K562 (cell line): ENCODE data around the gene AFF1. TPM values are rescaled to one million over a fixed set of nuclear protein-coding genes. Genes with fewer than 3 reads are reported as not detected.

Experiments used
- ATAC-seq: fragments of 200-7000 bp; cut with Tn5 transposase; 3 replicates; pipeline ENCODE4 v1.9.1; 2020; ENCODE audit warnings: moderate library complexity
- BruUV-seq: library from RNA; stranded (reverse); fragments of 400-500 nt; replicated peaks from 2 replicates; lab custom pipeline; 2021; lab: Mats Ljungman, UMichigan
- CTCF ChIA-PET: fragments of 300-600 bp; formaldehyde crosslinking; extraction: SDS; loops from one replicate; lab custom pipeline; 2021; ENCODE audit warnings: low intra/inter-chr PET ratio; lab: Yijun Ruan, JAX
- POLR2A ChIA-PET: fragments of 300-600, 350-650 bp; sonication (Branson Sonifier 250); formaldehyde crosslinking; extraction: SDS; loops from one replicate; lab custom pipeline; 2021; ENCODE audit warnings: antibody characterized with exemption, inconsistent platforms; lab: Yijun Ruan, JAX
- DNase-seq, 4 experiments: peaks; one replicate each; pipeline versions ENCODE4 v3.0.0 to v3.0.0-alpha.2; 2011 to 2018; ENCODE audit warnings: low spot score in 3 of 4, mixed read lengths in 3 of 4; ENCODE audit errors: extremely low read depth in 1 of 4
- FAIRE-seq: peaks from 2 replicates; lab custom pipeline; 2011; peaks lifted over from hg19 to GRCh38; lab: Jason Lieb, UNC
- H2AFZ ChIP-seq: 2 replicates; pipeline ENCODE4 v1.6.0; 2011; ENCODE audit warnings: low read depth, low read length, control low read depth, inconsistent platforms
- H3K27ac ChIP-seq: fragments of 200-600 bp; 3 replicates; pipeline ENCODE4 v1.8.0; 2011; ENCODE audit warnings: low read depth, mild to moderate bottlenecking, control low read depth, inconsistent platforms, low read length, moderate library complexity, mixed read lengths; ENCODE audit errors: extremely low read depth
- H3K27me3 ChIP-seq, 2 experiments: fragments of 300-600 bp in 1 of 2; 2 replicates in 1 of 2; 3 replicates in 1 of 2; pipeline versions ENCODE4 v1.6.0 to v1.8.0; 2011; ENCODE audit warnings: inconsistent platforms in 2 of 2, low read length in 2 of 2, mild to moderate bottlenecking in 1 of 2, mixed read lengths in 1 of 2, moderate library complexity in 1 of 2; ENCODE audit not compliant: control insufficient read depth in 2 of 2, insufficient read depth in 2 of 2
- H3K36me3 ChIP-seq: fragments of 300-600 bp; 3 replicates; pipeline ENCODE4 v1.8.0; 2011; ENCODE audit warnings: mild to moderate bottlenecking, low read length, inconsistent platforms; ENCODE audit not compliant: control insufficient read depth, insufficient read depth
- H3K4me1 ChIP-seq, 2 experiments: fragments of 200-600 bp in 1 of 2; replicated peaks in 1 of 2; 2 replicates in 1 of 2; 3 replicates in 1 of 2; pipeline versions ENCODE4 v1.5.1 to v1.8.0; 2011; ENCODE audit warnings: inconsistent platforms in 2 of 2, low read length in 2 of 2, mild to moderate bottlenecking in 1 of 2, mixed read lengths in 1 of 2, moderate library complexity in 1 of 2; ENCODE audit not compliant: control insufficient read depth in 2 of 2, insufficient read depth in 2 of 2
- H3K4me2 ChIP-seq: 2 replicates; pipeline ENCODE4 v1.6.1; 2011; ENCODE audit warnings: low read length, control low read depth, inconsistent platforms, mixed read lengths; ENCODE audit not compliant: insufficient read depth
- H3K4me3 ChIP-seq: fragments of 200-600 bp; sonication (generic), shearing (Covaris generic); 2 replicates; pipeline ENCODE4 v1.5.1; 2016; ENCODE audit warnings: control low read depth, inconsistent platforms
- H3K79me2 ChIP-seq: fragments of 200-600 bp; 3 replicates; pipeline ENCODE4 v1.8.0; 2011; ENCODE audit warnings: low read length, inconsistent platforms; ENCODE audit not compliant: control insufficient read depth, insufficient read depth
- H3K9ac ChIP-seq, 2 experiments: 2 replicates each; pipeline versions ENCODE4 v1.6.0 to v1.6.1; 2011; ENCODE audit warnings: low read depth in 2 of 2, low read length in 2 of 2, control low read depth in 1 of 2, inconsistent platforms in 1 of 2, mild to moderate bottlenecking in 1 of 2, mixed read lengths in 1 of 2; ENCODE audit not compliant: insufficient read depth in 1 of 2
- H3K9me1 ChIP-seq: one replicate; pipeline ENCODE4 v1.6.0; 2011; ENCODE audit warnings: inconsistent platforms, mild to moderate bottlenecking, low read length, moderate library complexity; ENCODE audit not compliant: control insufficient read depth, insufficient read depth
- H3K9me3 ChIP-seq: replicated peaks from 2 replicates; pipeline ENCODE4 v1.5.1; 2011; ENCODE audit warnings: low read depth, low read length, inconsistent platforms; ENCODE audit not compliant: control insufficient read depth, insufficient read depth
- H4K20me1 ChIP-seq: replicated peaks from 2 replicates; pipeline ENCODE4 v1.6.1; 2011; ENCODE audit warnings: low read length, inconsistent platforms, mixed read lengths; ENCODE audit not compliant: control insufficient read depth, insufficient read depth
- CBFA2T3 ChIP-seq: fragments of 450-650 bp; IDR thresholded peaks from 2 replicates; pipeline ENCODE4 v1.6.1; 2017
- E2F3 ChIP-seq: fragments of 250-450 bp; sonication (Bioruptor Pico); IDR thresholded peaks from 2 replicates; pipeline ENCODE4 v1.4.0; 2020; ENCODE audit warnings: mild to moderate bottlenecking
- KDM5B ChIP-seq: fragments of 200-600 bp; sonication (generic); IDR thresholded peaks from 2 replicates; pipeline ENCODE4 v1.6.1; 2012; ENCODE audit warnings: low read depth, mild to moderate bottlenecking, moderate library complexity, low read length, control low read depth, inconsistent platforms; ENCODE audit not compliant: insufficient replicate concordance
- MCM3 ChIP-seq: fragments of 450-650 bp; IDR thresholded peaks from 2 replicates; pipeline ENCODE4 v1.6.1; 2016
- NCOA2 ChIP-seq, 2 experiments: fragments of 450-650 bp; IDR thresholded peaks; 2 replicates each; pipeline ENCODE4 v1.6.1; 2018; ENCODE audit warnings: mild to moderate bottlenecking in 2 of 2, moderate library complexity in 1 of 2; ENCODE audit not compliant: partially characterized antibody in 2 of 2
- PML ChIP-seq: IDR thresholded peaks from 2 replicates; pipeline ENCODE4 v1.6.1; 2012; ENCODE audit warnings: low read length, inconsistent platforms
- POLR3A ChIP-seq: IDR thresholded peaks from 2 replicates; pipeline ENCODE4 v1.6.1; 2011; ENCODE audit warnings: borderline replicate concordance, mild to moderate bottlenecking, moderate library complexity; ENCODE audit not compliant: insufficient read length, insufficient read depth; ENCODE audit errors: extremely low read depth
- SAFB2 ChIP-seq: fragments of 200-400 bp; formaldehyde crosslinking; IDR thresholded peaks from 2 replicates; pipeline ENCODE4 v1.6.1; 2018; ENCODE audit warnings: borderline replicate concordance, low read length, low read depth, moderate library complexity; ENCODE audit not compliant: severe bottlenecking
- SRSF1 ChIP-seq: fragments of 200-400 bp; formaldehyde crosslinking; IDR thresholded peaks from 2 replicates; pipeline ENCODE4 v1.6.1; 2017; ENCODE audit warnings: mild to moderate bottlenecking, low read depth, low read length, moderate library complexity
- ZNF124 ChIP-seq: sonication (generic); formaldehyde crosslinking; IDR thresholded peaks from 2 replicates; pipeline ENCODE4 v1.8.1; 2022; ENCODE audit warnings: missing genetic modification reagents
- WGBS: fragments of 100-300 bp; shearing (Covaris generic); methylation state at CpG from one replicate; pipeline ENCODE4 v1.1.6; 2016; ENCODE audit warnings: low coverage, mixed read lengths; ENCODE audit not compliant: insufficient coverage; ENCODE audit errors: missing lambda C conversion rate; 5-methylcytosine and 5-hydroxymethylcytosine counted together
- in situ Hi-C: fragments of 300-500 bp; cut with MboI; formaldehyde crosslinking; loops from 4 replicates; pipeline ENCODE4 v1.15.0; 2018; ENCODE audit warnings: inconsistent platforms, mixed read lengths
- intact Hi-C: fragments of 100-400 bp; cut with micrococcal nuclease; formaldehyde crosslinking; loops from 2 replicates; pipeline ENCODE4 v1.14.2; 2022
- polyA plus RNA-seq, 8 experiments: library from polyadenylated mRNA; depleted of rRNA in 4 of 8; stranded (reverse) in 5 of 8; unstranded in 3 of 8; fragments of >200 nt; fragmentation: Nextera tagmentation in 2 of 8; fragmentation: Illumina TruSeq in 1 of 8; extraction: Ambion mirVana in 2 of 8; extraction: Trizol in 1 of 8; gene quantifications; 2 replicates each; pipeline versions ENCODE4 v1.2.1 to v1.2.3, GENCODE V29; 2011 to 2014; ENCODE audit warnings: inconsistent platforms in 1 of 8, missing spikeins in 1 of 8
- total RNA-seq, 7 experiments: library from RNA; depleted of rRNA in 6 of 7; stranded (reverse); fragments of >200 nt in 6 of 7; fragmentation: Illumina TruSeq in 2 of 7; extraction: Trizol in 2 of 7; gene quantifications; 2 replicates each; pipeline versions ENCODE4 v1.2.1 to v1.2.3, GENCODE V29; 2011 to 2021; ENCODE audit warnings: low replicate concordance in 1 of 7
- TF ChIP-seq, protein P1 (sequence below): sonication (generic); formaldehyde crosslinking; IDR thresholded peaks from 2 replicates; pipeline ENCODE4 v1.8.1; 2023; ENCODE audit warnings: mild to moderate bottlenecking, missing genetic modification reagents

AFF1 gene
- total and polyA plus RNA-seq, 9 of the 15 experiments (the other 6 are each of a cell fraction or from before 2014, with no cell fraction given): 4.1 to 47.5 (median 17.2) TPM

DNA sequence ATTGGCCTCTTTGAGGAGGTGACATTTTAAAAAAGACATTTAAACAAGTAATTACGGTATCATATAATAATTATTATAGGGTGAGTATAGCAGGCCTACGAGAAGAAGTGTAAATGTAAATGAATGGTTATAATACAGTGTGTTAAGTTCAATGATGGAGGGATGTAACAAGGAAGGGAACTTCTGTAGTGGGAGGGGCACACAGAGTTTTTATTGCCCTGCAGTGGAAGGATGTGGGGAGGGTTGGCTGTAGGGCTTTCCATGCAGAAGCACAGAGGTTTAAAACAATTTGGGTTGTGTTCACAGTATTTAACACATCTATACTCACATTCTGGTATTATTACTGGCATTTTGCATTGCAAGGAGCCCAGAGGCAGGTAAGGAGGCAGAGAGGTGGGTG lies 41.1 kb downstream of the AFF1 start:
- no peak for DNase-seq
- Histone ChIP-seq H3K9me1 (peaks cover 3% of the 10 kb centered on the region), H3K9ac (no peak overlapping the region), H3K36me3 (no peaks in the 10 kb centered on the region; the same call in 2 of the 3 replicates), H3K4me3 (no peak overlapping the region), H3K4me2 (no peak overlapping the region), H2AFZ (no peak overlapping the region), H3K27me3 (no peaks in the 10 kb centered on the region), H3K27ac (no peak overlapping the region), H3K4me1 (peaks cover 16 to 30% of the 10 kb centered on the region in 2 experiments), H3K79me2 (peaks cover 21% of the 10 kb centered on the region), H3K9me3 (no peaks in the 10 kb centered on the region), H4K20me1 (peaks cover 4% of the 10 kb centered on the region; the same call in 1 of the 2 replicates)
- ChIA-PET CTCF (no interaction called here), POLR2A (no interaction called here)
- no TSS peak for BruUV-seq
- ATAC-seq: no peak
- intact Hi-C loops: no loop called here
- FAIRE-seq: no peak
- in situ Hi-C loops: no loop called here
- TF ChIP-seq NCOA2 (IDR thresholded peaks at IDR 0.05; ENCODE audit: partially characterized antibody in 2 of 2) (no peak), E2F3 (CRISPR knock-in tag) (no peak), SAFB2 (no peak), CBFA2T3 (no peak), PML (no peak), SRSF1 (no peak), KDM5B (no peak), ZNF124 (CRISPR knock-in tag) (no peak), POLR3A (no peak), MCM3 (no peak)
- TF ChIP-seq, protein P1, sequence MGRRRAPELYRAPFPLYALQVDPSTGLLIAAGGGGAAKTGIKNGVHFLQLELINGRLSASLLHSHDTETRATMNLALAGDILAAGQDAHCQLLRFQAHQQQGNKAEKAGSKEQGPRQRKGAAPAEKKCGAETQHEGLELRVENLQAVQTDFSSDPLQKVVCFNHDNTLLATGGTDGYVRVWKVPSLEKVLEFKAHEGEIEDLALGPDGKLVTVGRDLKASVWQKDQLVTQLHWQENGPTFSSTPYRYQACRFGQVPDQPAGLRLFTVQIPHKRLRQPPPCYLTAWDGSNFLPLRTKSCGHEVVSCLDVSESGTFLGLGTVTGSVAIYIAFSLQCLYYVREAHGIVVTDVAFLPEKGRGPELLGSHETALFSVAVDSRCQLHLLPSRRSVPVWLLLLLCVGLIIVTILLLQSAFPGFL (CRISPR knock-in tag): no peak
- 86% methylated on average over 2 of the region's 2 CpGs for WGBS
